Memory B cell (primary cell): ENCODE measurements around the gene KMO.

Source experiments
- ATAC-seq: fragments of 150-1000 bp; cut with Tn5 transposase; 2 replicates; pipeline ENCODE4 v1.10.0; 2021; ENCODE audit warnings: low read depth, mild to moderate bottlenecking, moderate library complexity
- DNase-seq, 2 donors: peaks; one replicate each; pipeline ENCODE4 v3.0.0; 2022; ENCODE audit warnings: low spot score in 2 of 2
- H3K27ac Mint-ChIP-seq: one replicate; pipeline ENCODE4 v1.8.0; 2022; ENCODE audit warnings: mild to moderate bottlenecking, moderate library complexity, mixed read lengths
- H3K27me3 Mint-ChIP-seq: one replicate; pipeline ENCODE4 v1.8.0; 2022; ENCODE audit warnings: mixed read lengths
- H3K36me3 Mint-ChIP-seq: one replicate; pipeline ENCODE4 v1.8.0; 2022; ENCODE audit warnings: mild to moderate bottlenecking, mixed read lengths
- H3K4me1 Mint-ChIP-seq: one replicate; pipeline ENCODE4 v1.8.0; 2022; ENCODE audit warnings: mixed read lengths
- H3K4me3 Mint-ChIP-seq: one replicate; pipeline ENCODE4 v1.8.0; 2022; ENCODE audit warnings: mild to moderate bottlenecking, moderate library complexity, mixed read lengths
- H3K9me3 Mint-ChIP-seq: one replicate; pipeline ENCODE4 v1.8.0; 2022; ENCODE audit warnings: mixed read lengths

Gene KMO

GRCh38 chr1:241555526-241555925 is 23.3 kb downstream of the KMO start:
- H3K27me3 Mint-ChIP-seq, result no peaks in the 10 kb centered on the region
- DNase-seq, result no peak
- peaks cover 24% of the 10 kb centered on the region for H3K36me3 Mint-ChIP-seq
- H3K27ac Mint-ChIP-seq, result no peak overlapping the region
- H3K4me3 Mint-ChIP-seq, result no peak overlapping the region
- no peak for ATAC-seq
- H3K9me3 Mint-ChIP-seq, result peaks cover 2% of the 10 kb centered on the region
- peaks cover 32% of the 10 kb centered on the region for H3K4me1 Mint-ChIP-seq

- H3K9me3 Mint-ChIP-seq, result peaks cover 2% of the 10 kb centered on the region
- H3K27ac Mint-ChIP-seq, result peak overlapping the region; percentile 4
- H3K4me3 Mint-ChIP-seq, result no peak overlapping the region
- no peaks in the 10 kb centered on the region for H3K27me3 Mint-ChIP-seq
- H3K4me1 Mint-ChIP-seq, result peaks cover 18% of the 10 kb centered on the region
- DNase-seq, result no peak
- no peak for ATAC-seq
- peaks cover 36% of the 10 kb centered on the region for H3K36me3 Mint-ChIP-seq
Observed at GRCh38 chr1:241557031-241557430, 24.9 kb downstream of the KMO start.

DNA sequence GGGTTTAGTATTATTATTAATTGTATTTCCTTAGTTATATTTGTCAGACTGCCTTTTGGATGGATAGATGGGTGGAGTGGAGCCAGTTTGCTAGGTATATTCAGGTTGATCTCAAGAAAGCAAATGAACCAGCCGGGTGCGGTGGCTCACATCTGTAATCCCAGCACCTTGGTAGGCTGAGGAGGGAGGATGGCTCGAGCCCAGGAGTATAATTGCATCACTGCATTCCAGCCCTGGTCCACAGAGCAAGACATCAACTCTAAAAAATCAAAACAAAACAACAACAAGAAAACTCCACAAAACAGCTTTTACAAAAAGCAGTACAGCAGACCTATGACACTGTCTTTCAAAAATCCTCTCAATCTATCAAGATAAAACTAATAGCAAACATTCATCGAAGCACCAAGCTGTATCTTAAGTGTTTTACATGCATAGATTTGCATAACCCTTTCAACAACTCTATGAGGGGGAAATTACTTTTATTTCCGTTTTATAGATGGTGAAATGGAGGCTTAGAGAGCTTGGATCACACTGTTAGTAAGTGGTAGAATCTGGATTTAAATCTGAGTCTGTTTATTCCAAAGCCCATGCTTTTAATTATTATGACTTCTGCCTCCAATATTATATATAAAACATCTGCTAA is 25.5 kb downstream of the KMO start:
- peak overlapping the region; percentile 4 for H3K27ac Mint-ChIP-seq
- DNase-seq (no peak), ATAC-seq (no peak)
- H3K36me3 Mint-ChIP-seq, result peaks cover 41% of the 10 kb centered on the region
- H3K4me3 Mint-ChIP-seq, result no peak overlapping the region
- H3K9me3 Mint-ChIP-seq, result peaks cover 1% of the 10 kb centered on the region
- peaks cover 18% of the 10 kb centered on the region for H3K4me1 Mint-ChIP-seq
- H3K27me3 Mint-ChIP-seq, result no peaks in the 10 kb centered on the region

DNA sequence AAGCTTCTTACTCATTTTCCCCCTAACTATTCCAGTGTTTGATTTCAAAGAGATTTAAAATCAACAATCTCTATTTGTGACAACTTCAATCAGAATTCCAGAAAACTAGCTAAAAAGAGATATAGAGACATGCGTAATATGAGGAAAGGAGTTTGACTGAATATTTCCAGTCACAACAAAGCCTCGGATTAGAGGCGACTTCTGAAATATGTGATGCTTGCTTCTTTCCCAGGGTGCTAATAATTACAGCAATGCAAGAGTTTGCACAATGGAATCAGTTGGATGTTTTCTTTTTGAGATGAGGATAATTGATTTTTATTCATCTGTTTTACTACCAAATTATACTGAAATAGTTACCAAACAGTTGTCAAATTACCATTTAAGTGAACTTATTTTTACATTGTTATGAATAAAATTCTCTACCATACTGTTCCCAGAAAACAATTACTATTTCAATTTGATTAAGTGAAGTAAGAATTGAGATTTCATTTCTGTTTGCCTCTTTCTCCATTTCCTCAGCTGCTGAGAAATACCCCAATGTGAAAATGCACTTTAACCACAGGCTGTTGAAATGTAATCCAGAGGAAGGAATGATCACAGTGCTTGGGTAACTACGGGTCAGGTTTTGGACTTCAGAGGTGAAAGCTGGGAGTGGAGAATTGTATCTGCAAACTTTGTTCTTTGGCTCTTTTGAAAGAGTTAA is 28.1 kb downstream of the KMO start:
- Mint-ChIP-seq H3K9me3 (no peaks in the 10 kb centered on the region), H3K27ac (no peak overlapping the region), H3K36me3 (peaks cover 42% of the 10 kb centered on the region), H3K27me3 (no peaks in the 10 kb centered on the region), H3K4me1 (peaks cover 15% of the 10 kb centered on the region), H3K4me3 (no peak overlapping the region)
- ATAC-seq (no peak), DNase-seq (no peak)

DNA sequence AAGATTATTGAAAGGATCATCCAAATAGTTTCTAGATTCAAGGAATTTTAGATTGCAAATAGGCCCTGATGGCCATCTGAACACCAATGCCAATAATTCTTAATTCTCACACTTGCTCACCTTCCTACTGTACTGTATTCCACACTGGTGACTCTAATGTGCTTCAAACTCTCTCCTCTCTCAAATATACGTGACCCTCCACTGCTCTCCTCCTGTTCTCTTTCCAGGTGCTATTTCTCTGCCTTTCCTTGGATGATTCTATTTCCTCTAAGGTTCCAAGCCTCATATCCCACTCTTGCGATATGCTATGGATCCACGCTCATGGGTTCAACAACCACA is 28.6 kb downstream of the KMO start:
- no peak for ATAC-seq
- Mint-ChIP-seq H3K4me3 (no peak overlapping the region), H3K4me1 (peaks cover 15% of the 10 kb centered on the region), H3K9me3 (no peaks in the 10 kb centered on the region), H3K36me3 (peaks cover 39% of the 10 kb centered on the region), H3K27me3 (no peaks in the 10 kb centered on the region), H3K27ac (peak overlapping the region; percentile 28)
- no peak for DNase-seq

DNA sequence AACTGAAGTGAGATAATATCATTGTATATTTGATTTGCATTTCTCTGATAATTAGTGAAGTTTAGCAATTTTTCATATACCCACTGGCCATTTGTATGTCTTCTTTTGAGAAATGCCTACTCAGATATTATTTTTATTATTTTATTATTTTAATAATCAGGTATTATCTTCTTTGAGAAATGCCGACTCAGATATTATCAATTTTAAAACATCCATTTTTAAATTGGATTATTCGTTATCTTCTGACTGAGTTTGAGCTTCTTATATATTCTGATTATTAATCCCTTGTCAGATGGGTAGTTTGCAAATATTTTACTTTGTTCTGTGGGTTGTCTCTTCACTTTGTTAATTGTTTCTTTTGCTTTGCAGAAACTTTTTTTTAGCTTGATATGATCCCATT is 37.7 kb downstream of the KMO start:
- H3K4me3 Mint-ChIP-seq, result no peak overlapping the region
- peaks cover 5% of the 10 kb centered on the region for H3K4me1 Mint-ChIP-seq
- ATAC-seq (no peak), DNase-seq (no peak)
- H3K27ac Mint-ChIP-seq, result peak overlapping the region; percentile 29
- peaks cover 48% of the 10 kb centered on the region for H3K36me3 Mint-ChIP-seq
- peaks cover 3% of the 10 kb centered on the region for H3K9me3 Mint-ChIP-seq
- no peaks in the 10 kb centered on the region for H3K27me3 Mint-ChIP-seq

GRCh38 chr1:241574154-241574553 is 42.0 kb downstream of the KMO start:
- DNase-seq, result no peak
- Mint-ChIP-seq H3K27ac (no peak overlapping the region), H3K4me3 (no peak overlapping the region), H3K9me3 (peaks cover 9% of the 10 kb centered on the region), H3K36me3 (peaks cover 72% of the 10 kb centered on the region), H3K4me1 (peaks cover 5% of the 10 kb centered on the region), H3K27me3 (no peaks in the 10 kb centered on the region)
- ATAC-seq, result no peak

DNA sequence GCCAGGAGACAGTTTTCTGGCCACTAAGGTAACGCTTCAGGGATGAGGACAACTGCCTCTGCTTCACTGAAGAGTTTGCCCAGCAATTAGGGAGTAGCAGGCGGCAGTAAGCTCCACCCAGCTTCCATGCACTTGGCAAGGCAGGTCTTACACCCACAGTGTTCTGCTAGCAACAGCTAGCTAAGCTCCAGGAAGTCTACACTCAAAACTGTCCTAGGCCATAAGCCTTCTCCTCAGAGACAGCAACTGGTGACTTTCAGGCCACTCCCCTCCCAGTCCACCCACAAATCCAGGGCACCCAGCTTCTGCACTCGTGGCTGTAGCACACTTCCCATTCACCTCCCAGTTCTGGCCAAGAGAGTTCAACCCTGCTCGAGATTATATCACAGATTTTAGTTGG is 47.3 kb downstream of the KMO start:
- ATAC-seq (no peak), DNase-seq (no peak)
- H3K27me3 Mint-ChIP-seq, result no peaks in the 10 kb centered on the region
- no peak overlapping the region for H3K4me3 Mint-ChIP-seq
- peak overlapping the region; percentile 72 for H3K27ac Mint-ChIP-seq
- no peaks in the 10 kb centered on the region for H3K4me1 Mint-ChIP-seq
- peaks cover 68% of the 10 kb centered on the region for H3K36me3 Mint-ChIP-seq
- H3K9me3 Mint-ChIP-seq, result peaks cover 6% of the 10 kb centered on the region

DNA sequence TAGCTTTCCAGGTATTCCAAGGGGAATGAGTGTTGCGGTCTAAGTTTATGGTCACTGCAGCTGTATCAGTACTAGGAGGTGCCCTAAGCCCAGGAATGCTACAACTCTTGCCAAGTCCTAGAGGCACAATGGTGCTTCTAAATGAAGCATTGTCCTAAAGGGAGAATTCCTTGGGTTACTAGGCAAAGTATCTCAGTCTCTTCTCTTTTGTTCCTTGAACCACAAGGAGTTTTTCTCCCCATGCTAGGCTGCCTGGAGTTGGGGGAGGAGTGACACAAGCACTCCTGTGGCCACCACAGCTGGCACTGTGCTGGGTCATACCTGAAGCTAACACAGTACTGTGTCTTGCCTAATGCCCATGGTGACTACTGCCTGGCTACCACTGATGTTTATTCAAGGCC is 50.7 kb downstream of the KMO start:
- H3K36me3 Mint-ChIP-seq, result peaks cover 49% of the 10 kb centered on the region
- ATAC-seq (no peak), DNase-seq (no peak)
- H3K9me3 Mint-ChIP-seq, result no peaks in the 10 kb centered on the region
- H3K4me1 Mint-ChIP-seq, result no peaks in the 10 kb centered on the region
- peak overlapping the region; percentile 45 for H3K27ac Mint-ChIP-seq
- H3K27me3 Mint-ChIP-seq, result no peaks in the 10 kb centered on the region
- no peak overlapping the region for H3K4me3 Mint-ChIP-seq

DNA sequence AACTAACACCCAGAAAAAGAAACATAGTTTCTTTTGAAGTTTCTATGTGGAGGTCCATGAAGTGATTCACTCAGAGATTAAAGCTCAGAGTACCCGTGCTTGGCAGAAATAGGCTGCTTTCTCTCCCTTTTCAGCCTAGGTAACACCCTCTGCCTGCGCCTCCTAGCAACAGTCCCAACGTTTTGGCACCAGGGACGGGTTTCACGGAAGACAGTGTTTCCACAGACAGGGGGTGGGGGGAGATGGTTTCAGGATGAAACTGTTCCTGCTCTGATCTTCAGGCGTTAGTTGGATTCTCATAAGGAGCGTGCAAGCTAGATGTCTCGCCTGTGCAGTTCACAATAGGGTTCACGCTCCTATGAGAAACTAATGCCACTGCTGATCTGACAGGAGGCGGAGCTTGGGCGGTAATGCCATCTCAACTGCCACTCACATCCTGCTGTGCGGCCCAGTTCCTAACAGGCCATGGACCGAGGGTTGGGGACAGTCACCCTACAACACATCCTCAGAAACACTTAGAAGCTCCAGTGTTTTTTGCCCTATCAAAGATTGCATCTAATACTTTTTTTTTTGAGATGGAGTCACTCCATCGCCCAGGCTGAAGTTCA is 54.8 kb downstream of the KMO start:
- H3K9me3 Mint-ChIP-seq, result no peaks in the 10 kb centered on the region
- peaks cover 39% of the 10 kb centered on the region for H3K36me3 Mint-ChIP-seq
- H3K4me1 Mint-ChIP-seq, result peaks cover 3% of the 10 kb centered on the region
- H3K27me3 Mint-ChIP-seq, result no peaks in the 10 kb centered on the region
- H3K27ac Mint-ChIP-seq, result no peak overlapping the region
- DNase-seq (no peak), ATAC-seq (no peak)
- no peak overlapping the region for H3K4me3 Mint-ChIP-seq

- no peaks in the 10 kb centered on the region for H3K9me3 Mint-ChIP-seq
- no peaks in the 10 kb centered on the region for H3K27me3 Mint-ChIP-seq
- no peak overlapping the region for H3K4me3 Mint-ChIP-seq
- peaks cover 6% of the 10 kb centered on the region for H3K4me1 Mint-ChIP-seq
- no peak overlapping the region for H3K27ac Mint-ChIP-seq
- H3K36me3 Mint-ChIP-seq, result peaks cover 42% of the 10 kb centered on the region
- no peak for ATAC-seq
- no peak for DNase-seq
Observed at GRCh38 chr1:241589521-241589920, 57.3 kb downstream of the KMO start.

DNA sequence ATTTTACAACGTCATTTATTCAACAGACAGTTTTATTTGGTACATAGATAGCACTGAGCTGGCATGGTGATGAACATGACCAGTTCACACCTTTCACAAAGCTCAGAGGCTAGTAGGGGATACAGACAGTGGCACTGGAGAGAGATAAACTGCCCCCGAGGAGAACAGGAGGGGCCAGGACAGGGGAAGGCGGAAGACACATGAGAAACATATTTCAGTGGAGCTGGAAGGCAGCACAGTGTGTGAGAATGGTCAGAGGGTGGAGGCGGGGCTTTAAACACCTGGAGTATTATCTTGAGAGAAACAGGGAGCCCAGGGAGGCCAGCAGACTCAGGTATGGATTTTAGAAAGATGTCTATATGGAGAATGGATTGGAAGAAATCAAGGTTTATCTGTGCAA is 58.5 kb downstream of the KMO start:
- ATAC-seq, result no peak
- no peak for DNase-seq
- Mint-ChIP-seq H3K4me3 (no peak overlapping the region), H3K9me3 (no peaks in the 10 kb centered on the region), H3K36me3 (peaks cover 48% of the 10 kb centered on the region), H3K27me3 (no peaks in the 10 kb centered on the region), H3K4me1 (peaks cover 8% of the 10 kb centered on the region), H3K27ac (peak overlapping the region; percentile 84)

- peaks cover 10% of the 10 kb centered on the region for H3K4me1 Mint-ChIP-seq
- DNase-seq (no peak), ATAC-seq (no peak)
- peak overlapping the region; percentile 84 for H3K27ac Mint-ChIP-seq
- peaks cover 50% of the 10 kb centered on the region for H3K36me3 Mint-ChIP-seq
- no peaks in the 10 kb centered on the region for H3K9me3 Mint-ChIP-seq
- H3K27me3 Mint-ChIP-seq, result no peaks in the 10 kb centered on the region
- H3K4me3 Mint-ChIP-seq, result no peak overlapping the region
Observed at GRCh38 chr1:241591317-241591716, 59.1 kb downstream of the KMO start.

GRCh38 chr1:241591736-241592135 is 59.6 kb downstream of the KMO start:
- DNase-seq (no peak), ATAC-seq (no peak)
- no peaks in the 10 kb centered on the region for H3K27me3 Mint-ChIP-seq
- no peaks in the 10 kb centered on the region for H3K9me3 Mint-ChIP-seq
- H3K4me3 Mint-ChIP-seq, result no peak overlapping the region
- peak overlapping the region; percentile 84 for H3K27ac Mint-ChIP-seq
- peaks cover 14% of the 10 kb centered on the region for H3K4me1 Mint-ChIP-seq
- H3K36me3 Mint-ChIP-seq, result peaks cover 47% of the 10 kb centered on the region
